Activated CD8-positive, alpha-beta memory T cell treated with anti-CD3 and anti-CD28 coated beads for 1 hour (primary cell): ENCODE data around the gene DRAM1.
"Not testable (repeated sequence)": the region's sequence is repeated elsewhere in the genome, so short reads cannot be mapped to it uniquely, and the experiment has no call there.

ENCODE experiments used
- DNase-seq, 2 donors: peaks; one replicate each; pipeline ENCODE4 v3.0.0-alpha.2; 2020; ENCODE audit warnings: low read depth in 1 of 2; ENCODE audit errors: extremely low read depth in 1 of 2

The DRAM1 gene

DNA sequence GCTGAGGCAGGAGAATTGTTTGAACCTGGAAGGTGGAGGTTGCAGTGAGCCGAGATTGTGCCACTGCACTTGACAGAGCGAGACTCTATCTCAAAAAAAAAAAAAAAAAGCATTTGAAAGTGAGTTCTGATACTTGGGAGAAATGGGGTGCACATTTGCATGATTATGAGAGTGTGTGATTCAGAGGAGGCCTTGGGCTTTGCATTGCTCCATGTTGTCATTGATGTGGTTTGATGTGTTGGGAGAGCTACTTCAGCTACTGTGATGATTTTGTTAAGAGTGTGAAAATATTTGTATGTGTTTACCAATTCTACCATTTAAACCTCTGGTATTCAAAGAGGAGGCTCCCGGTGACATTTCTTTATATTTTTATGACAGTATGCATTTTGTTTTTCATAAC lies 24.4 kb downstream of the DRAM1 start:
- no peak for DNase-seq

DNA sequence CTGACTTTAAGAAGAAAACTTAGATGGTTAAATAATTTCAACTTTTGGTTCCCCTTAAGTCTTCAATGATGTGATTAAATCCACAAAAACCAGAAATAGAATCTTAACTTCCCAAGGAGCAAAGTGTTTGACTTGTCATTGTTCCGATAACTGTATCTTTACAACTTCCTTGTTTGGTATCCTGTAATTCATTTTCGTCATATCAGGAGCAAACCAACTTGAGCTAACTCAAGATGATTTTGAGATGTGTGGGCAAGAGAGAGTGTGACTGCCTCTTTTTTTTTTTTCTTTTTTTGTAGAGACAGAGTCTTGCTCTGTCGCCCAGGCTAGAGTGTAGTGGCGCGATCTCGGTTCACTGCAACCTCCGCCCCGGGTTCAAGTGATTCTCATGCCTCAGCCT lies 25.3 kb downstream of the DRAM1 start:
- no peak for DNase-seq

DNA sequence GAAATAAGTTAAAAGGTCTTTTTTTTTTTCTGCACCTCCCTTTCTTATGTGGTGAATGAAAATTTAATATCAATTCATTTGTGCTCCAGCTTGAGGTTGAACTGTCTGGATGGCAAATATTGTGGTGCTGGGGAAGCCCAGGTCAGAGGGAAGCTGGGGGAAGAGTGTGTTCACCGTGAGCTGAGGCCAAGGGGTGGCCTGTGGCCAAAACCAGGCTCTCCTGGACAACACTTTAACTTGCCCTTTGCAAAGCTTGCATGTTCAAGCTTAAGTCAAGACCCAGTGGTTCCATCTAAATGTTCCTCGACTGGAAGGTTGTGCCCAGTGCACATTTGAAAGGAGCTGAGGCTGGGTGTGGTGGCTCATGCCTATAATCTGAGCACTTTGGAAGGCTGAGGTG lies 28.8 kb downstream of the DRAM1 start:
- DNase-seq = no peak

DNA sequence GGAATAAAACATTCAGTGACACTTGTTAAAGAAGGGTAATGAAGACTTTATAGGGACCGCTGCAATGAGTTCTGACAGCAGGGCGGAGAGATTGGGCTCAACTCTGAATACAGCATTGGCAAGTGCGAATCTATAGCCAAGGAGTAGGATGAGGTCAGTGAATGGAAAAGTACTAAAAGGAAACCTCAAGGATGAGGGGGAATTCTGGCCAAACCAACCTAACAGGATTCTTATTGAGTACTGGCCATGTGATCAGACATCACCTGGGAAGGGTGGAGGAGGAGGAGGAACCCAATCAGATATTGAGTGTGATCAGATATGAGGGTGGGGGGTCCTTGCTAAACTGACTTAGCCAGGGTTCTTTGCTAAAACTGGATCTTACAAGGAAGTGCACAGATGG lies 31.0 kb downstream of the DRAM1 start:
- no peak for DNase-seq

DNA sequence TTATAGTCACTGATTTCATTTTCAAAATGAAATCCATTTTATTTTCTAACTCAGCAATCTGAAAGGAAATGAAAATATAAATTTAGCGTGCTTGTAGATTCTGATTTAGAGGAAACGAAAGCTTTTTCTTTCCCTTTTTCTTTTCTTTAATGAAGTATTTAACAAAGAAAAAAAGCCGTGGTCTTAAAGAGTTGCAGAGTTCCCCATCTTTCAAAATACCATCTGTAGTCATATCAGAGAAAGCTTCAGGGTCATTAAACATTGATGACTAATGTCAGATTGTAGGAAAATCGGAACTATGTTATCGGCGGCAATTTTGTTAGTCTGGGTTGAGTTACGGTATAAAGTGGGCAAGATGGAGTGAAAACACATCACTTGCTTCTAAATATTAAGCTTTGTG lies 32.3 kb downstream of the DRAM1 start:
- DNase-seq = no peak

DNA sequence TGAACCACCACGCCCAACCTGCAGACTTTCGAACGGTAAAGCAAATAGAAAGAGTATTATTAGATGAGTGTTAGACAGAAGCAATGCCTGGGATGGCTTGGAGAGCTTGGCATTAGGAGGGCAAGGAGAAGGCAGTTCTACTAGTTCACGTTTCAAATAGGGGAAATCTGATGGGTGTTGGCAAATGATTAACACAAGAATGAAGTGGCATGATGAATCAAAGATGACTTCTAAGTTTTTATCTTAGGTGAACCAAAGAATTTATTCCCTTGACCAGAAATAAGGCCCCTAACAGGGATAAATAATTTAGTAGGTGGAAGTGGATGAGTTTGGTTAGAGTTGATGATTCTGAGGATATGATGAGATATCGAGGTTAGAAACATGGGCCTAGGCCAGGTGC lies 38.5 kb downstream of the DRAM1 start:
- no peak for DNase-seq

DNA sequence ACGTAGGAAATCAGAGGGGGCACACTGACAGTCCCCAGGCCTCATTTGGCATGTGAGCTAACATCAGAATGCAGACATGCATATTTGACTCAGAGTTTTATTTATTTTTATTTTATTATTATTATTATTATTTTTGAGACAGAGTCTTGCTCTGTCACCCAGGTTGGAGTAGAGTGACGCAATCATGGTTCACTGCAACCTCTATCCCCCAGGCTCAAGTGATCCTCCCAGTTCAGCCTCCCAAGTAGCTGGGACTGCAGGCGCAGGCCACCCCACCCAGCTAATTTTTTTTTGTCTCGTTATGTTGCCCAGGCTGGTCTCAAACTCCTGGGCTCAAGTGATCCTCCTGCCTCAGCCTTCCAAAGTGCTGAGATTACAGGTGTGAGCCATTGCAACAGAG lies 41.4 kb downstream of the DRAM1 start:
- DNase-seq = not testable (repeated sequence)

DNA sequence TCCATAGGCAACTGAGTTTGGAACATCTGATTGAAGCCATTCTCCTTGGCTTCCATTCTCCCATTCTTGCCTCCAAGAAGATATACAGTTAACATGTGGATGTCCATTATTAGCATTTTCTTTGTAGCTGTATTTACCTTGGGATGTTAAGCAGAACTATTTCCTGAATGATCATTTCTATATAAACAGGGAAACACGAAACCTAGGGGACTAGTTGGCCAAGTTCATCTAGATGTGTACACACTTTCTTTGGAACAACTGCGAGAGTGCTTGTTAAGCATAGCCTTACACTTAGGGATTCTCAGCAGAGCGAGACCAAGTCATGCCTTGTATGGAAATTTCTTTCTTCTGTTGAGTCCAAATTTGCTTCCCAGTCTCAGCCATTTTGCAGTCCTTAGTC lies 42.1 kb downstream of the DRAM1 start:
- DNase-seq = no peak

DNA sequence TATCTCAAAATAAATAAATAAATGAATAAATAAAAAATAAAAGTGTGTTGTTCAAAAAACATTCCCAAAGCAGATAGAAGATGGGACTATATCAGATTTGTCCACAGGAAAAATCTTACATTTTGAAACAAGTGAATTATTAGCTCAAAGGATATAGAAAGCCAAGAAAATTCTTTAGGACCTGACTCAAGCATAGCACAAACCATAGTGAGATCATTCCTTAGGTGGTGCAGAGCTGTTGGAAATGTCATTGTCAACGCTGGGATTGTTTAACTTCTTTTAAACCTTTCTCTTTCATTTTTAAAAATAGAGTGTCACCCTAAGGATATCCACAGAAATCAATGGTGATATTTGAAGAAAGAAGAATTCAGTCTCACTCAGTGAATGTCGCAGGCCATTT lies 43.5 kb downstream of the DRAM1 start:
- no peak for DNase-seq

DNA sequence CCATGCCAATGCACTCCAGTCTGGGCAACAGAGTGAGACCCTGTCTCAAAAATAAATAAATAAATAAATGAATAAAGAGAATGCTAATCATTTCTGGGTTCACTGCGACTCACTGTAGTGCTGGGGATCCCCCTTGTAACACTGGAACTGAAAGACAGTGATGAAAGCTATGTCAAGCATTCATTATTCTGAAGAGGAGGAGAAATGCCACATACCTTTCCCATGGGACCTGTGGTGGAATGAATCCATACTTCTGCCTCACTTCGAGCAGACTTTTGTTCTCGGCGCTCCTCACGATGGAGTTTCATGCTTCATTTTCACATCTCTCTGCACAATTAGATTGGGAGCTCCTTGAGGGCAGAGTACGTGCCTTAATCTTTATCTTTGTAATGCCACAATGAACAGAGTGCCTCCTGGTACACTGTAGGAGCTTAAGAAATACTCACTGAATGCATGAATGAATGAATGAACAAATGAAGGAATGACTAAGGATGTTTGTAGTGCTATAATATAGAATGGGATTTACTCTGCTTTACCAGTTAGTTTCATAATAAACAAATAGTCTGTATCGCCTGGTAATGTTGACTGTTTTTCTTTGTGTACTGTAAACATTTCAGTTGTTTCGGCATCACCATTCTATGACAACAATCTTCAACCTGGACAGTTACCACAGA lies 45.8 kb downstream of the DRAM1 start:
- DNase-seq = no peak

DNA sequence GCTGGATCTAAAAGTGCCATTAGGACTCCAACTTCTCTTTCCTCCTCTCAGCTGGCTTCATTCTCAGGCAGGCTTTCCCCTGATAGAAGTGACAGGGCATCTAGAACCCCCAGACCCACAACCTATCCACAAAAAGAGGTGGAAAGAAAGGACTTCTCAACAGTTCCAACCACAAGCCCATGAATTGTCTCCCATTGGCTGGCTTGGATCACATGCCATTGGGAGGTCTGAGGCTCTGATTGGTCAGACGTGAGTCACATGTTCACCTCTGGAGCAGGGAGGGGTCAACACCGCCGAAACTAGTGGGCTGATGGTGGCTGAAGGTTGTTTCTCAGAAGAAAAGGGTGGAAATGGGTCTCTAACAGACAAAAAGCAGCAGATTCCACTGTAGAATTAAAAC lies 47.2 kb downstream of the DRAM1 start:
- DNase-seq = no peak

DNA sequence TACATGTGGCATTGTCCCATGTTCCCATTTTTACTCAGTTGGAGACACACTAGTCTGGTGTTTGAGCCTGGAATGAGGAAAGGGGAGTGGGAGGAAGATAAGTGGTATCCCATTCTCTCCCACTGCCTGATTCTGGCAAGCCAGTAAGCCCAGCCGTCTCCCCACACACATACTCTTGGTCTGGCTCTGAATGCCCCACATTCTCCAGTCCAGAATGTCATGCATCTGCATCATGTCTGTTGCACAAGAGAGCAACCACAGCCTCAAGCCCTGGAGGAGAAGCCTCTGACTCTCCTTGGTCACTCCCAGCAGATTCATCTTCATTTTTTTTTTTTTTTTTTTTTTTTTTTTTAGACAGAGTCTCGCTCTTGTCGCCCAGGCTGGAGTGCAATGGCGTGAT lies 48.0 kb downstream of the DRAM1 start:
- DNase-seq = no peak

DNA sequence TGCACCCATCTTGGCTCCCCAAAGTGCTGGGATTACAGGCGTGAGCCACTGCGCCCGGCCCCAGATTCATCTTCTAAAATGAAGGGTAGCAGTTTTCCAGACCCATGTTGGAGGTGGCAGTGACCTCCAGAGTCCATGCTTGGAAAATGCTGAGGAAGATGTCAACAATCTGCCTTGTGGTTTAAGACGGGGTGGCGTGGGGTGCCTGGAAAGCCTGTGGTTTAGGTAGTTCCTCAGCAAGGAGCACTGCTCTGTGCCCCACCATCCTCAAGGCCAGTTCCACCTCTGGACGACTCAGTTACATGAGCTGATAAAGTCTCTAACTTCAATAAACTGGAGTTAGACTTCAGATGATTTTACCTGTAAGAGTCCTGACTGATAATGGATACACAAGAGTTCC lies 48.6 kb downstream of the DRAM1 start:
- no peak for DNase-seq

DNA sequence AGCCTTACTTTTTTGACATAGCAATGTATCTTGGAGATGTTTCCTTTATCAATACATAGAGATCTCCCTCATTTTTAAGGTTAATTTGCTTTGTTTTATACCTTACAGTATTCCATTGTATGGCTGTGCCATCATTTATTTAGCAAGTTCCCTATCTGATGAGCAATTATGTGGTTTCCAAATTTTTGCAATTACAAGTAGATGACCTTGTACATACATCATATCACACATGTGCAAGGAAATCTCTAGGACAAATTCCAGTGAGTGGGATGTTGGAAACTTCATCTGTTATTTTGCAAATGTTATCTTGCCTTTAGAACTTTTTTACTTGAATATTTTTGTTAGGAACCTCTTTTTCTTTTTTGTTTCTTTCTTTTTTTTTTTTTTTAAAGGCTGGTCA lies 49.7 kb downstream of the DRAM1 start:
- DNase-seq = no peak

DNA sequence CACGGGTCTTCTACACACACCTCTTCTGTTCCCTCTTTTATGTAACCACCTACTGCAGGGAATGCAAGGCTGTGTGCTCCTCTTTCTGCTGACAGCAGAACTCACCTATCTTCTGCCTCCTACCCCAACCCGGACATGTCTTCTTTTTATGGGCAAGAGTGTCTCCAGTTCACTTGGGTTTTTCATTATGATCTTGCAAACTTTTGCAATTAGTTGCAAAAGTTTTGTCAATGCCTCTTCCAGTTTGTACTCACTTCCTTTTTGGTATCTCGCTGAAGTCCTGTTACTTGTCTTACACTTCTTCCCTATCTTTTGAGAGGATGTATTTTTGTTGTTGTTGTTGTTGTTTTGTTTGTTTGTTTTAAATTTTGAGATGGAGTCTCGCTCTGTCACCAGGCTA lies 50.6 kb downstream of the DRAM1 start:
- no peak for DNase-seq

DNA sequence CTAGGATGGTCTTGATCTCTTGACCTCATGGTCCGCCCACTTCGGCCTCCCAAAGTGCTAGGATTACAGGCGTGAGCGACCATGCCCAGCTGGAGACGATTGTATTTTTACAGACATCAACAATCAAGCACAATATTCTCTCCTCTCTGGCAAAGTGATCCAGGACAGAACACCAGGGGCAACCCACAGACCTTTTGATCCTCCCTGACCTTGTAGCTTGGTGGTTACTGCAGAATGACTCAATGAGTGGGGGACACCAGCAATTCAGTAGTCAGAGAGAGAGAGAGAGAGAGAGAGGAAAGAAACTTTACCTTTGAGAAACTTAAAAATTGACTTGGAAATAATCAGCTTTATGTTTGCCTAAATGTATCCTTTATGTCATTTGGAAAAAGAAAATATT lies 51.2 kb downstream of the DRAM1 start:
- no peak for DNase-seq

DNA sequence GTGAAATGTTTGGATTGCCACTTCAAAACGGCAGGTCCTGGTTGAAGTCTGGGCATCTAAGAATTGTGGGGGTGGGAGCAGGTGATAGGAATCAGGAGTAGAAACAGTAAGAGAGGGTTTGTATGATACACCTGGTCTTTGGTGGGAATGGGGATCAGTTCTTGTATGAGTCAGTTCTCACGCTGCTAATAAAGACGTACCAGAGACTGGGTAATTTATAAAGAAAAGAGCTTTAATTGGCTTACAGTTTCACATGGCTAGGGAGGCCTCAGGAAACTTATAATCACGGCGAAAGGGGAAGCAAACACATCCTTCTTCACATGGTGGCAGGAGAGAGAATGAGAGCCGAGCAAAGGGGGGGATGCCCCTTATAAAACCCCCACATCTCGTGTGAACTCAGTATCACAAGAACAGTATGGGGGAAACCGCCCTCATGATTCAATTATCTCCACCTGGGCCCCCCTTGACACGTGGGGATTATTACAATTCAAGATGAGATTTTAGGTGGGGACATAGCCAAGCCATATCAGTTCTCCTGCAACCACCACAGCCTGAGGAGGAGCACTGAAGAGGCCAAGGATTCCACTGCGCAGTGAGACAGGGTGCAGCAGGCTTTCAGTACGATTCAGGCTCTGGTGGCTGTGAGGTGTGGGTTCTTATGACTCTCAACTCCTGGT lies 52.1 kb downstream of the DRAM1 start:
- no peak for DNase-seq

DNA sequence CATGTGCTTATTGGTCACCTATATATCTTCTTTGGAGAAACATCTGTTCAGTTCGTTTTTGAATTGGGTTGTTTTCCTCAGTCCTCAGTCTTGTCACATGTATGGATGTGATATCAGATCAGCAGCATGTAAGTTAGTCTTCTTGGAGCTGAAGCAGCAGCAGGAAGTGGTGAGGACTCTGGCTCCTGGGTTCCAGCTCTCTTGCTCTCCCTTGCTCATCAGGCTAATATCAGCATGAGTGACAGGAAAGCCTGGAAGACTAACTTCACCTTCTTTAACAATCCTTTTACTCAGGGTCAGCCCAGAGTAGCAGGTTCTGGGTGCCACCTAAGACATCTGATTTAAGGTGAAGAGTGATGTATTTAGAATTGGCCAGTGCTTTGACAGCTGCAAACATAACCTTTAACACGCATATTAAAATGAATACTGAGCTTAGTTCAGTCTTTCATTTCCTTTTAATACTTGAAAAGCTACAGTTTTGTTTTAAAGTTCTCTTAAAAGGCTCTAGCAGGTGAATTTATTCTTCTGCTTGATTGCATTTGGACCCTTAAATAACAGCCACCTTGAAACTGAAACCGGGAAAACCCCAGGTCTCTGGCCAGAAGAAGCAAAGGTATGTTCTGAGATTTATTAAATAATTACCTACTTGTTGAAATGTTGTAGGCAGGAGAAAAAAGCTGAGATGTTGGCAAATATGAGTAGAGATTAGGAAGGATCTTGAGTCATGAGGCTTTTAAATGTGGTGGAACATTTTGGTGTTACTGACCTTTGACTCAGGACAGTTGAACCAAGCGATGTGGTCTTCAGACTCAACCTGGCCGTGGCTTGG lies 54.3 kb downstream of the DRAM1 start:
- no peak for DNase-seq

DNA sequence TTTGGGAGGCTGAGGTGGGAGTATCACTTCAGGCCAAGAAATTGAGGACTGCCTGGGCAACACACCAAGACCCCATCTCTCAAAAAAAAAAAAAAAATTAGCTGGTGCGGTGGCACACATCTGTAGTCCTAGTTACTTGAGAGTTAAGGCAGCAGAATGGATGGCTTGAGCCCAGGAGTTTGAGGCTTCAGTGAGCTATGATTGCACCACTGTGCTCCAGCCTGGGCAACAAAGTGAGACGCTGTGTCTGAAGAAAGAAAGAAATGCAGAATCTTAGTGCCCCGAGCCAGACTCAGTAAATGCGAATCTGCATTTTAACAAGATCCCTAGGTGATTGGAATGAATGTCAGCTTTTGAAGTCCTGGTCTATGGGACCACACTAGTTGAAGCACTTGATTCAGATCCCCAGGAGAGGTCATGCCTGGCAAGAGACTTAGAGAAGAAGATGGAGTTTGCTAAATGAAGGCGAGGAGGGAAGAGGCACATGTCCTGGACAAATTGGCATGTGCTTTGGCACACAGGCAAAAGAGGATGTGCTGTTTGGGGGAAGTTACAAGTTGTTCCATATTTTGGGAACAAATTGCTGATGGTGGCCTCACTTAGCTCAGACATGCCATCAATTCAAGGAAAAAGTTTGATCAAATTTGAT lies 56.6 kb downstream of the DRAM1 start:
- DNase-seq = no peak

DNA sequence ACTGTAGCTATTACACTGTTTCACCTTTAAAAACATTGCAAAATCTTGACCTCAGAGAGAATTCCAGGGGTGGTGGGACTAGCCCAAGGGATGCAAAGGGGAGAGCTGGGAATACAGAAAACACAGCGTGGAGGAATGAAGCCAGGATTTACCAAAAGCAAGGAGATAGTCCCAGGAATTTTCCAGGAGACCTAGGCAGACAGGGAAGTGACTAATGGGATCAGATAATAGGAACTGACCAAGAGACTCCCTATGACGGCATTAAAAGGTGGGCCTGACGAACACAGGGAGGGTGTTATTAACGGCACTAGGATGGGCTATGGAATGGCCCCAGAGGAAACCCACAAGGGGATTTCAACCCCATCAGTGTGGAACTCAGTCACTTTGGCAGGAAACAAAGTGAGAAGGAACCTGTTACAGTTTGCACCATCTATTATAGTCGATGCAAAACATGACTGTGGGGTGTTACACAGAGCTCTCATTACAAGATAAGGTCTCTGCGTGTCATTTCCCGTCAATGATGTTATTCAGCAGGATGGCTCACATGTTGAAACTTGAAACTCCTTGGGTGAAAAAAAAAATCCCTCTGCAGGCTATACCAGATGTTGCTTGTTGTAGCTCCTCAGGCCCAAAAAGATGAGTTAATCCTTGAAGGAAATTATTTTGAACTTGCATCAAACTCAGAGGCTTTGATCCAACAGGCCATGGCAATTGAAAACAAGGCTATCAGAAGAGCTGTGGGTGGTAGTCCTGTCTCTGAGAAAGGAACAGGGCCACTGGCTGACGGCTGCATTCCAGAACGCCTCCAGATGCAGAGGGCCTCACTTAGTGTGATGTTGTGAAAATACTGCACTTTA lies 58.7 kb downstream of the DRAM1 start:
- DNase-seq = no peak

DNA sequence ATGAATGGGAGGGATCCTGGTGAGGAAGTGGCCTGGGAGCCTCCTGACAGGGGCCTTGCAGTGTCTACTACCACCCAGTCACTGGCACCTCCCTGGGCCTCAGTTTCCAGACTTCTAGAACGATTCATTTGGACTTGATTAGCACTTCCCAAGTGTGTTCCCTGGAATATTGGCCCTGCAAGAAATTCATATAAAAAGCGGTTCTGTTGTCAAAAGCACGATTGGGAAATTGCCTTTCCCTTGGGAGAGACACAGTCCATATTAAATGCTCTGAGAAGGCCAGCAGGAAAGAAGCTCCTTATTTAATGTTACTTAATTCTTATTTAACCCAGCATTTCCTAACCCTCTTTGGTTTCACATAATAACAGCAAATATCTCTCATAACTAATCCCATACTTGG lies 61.9 kb downstream of the DRAM1 start:
- no peak for DNase-seq
